PC-3 (cell line): ENCODE results near the gene FGG. TPM values are rescaled to one million over a fixed set of nuclear protein-coding genes. Genes with fewer than 3 reads are reported as not detected.

ENCODE experiments used
- ATAC-seq: fragments of 200-7000 bp; cut with Tn5 transposase; 2 replicates; pipeline ENCODE4 v1.9.1; 2020; ENCODE audit warnings: mild to moderate bottlenecking, moderate library complexity
- BruUV-seq: library from RNA; stranded (reverse); fragments of 400-500 nt; replicated peaks from 2 replicates; lab custom pipeline; 2021; lab: Mats Ljungman, UMichigan
- CTCF ChIA-PET: fragments of 300-600 bp; sonication (Branson Sonifier 250); formaldehyde crosslinking; loops from one replicate; lab custom pipeline; 2022; ENCODE audit warnings: antibody characterized with exemption; lab: Charles Lee
- POLR2A ChIA-PET: fragments of 300-600 bp; sonication (Branson Sonifier 250); formaldehyde crosslinking; loops from one replicate; lab custom pipeline; 2022; ENCODE audit warnings: antibody characterized with exemption; ENCODE audit not compliant: unreplicated experiment; lab: Charles Lee
- DNase-seq: peaks from one replicate; pipeline ENCODE4 v3.0.0-alpha.2; 2015
- H2AFZ ChIP-seq: fragments of 300-600 bp; sonication (generic); 2 replicates; pipeline ENCODE4 v1.6.0; 2016; ENCODE audit warnings: antibody characterized with exemption, low read length
- H3F3A ChIP-seq: fragments of 300-600 bp; sonication (generic); one replicate; pipeline ENCODE4 v1.6.0; 2017; ENCODE audit warnings: antibody characterized with exemption, low read length, control low read depth, mild to moderate bottlenecking; ENCODE audit not compliant: unreplicated experiment
- H3K27ac ChIP-seq: fragments of 300-600 bp; sonication (generic); 2 replicates; pipeline ENCODE4 v1.5.1; 2016; ENCODE audit warnings: mild to moderate bottlenecking, low read length
- H3K27me3 ChIP-seq: fragments of 300-600 bp; sonication (generic); 2 replicates; pipeline ENCODE4 v1.6.1; 2016; ENCODE audit warnings: low read length, mixed read lengths
- H3K36me3 ChIP-seq: fragments of 300-600 bp; sonication (generic); 2 replicates; pipeline ENCODE4 v1.6.1; 2016; ENCODE audit warnings: low read depth, mixed run types, low read length, mixed read lengths
- H3K4me1 ChIP-seq: fragments of 300-600 bp; sonication (generic); 2 replicates; pipeline ENCODE4 v1.5.1; 2016; ENCODE audit warnings: low read length; ENCODE audit not compliant: insufficient read depth
- H3K4me2 ChIP-seq: fragments of 300-600 bp; sonication (generic); 2 replicates; pipeline ENCODE4 v1.6.0; 2016; ENCODE audit warnings: low read length
- H3K4me3 ChIP-seq: fragments of 300-600 bp; sonication (generic); 2 replicates; pipeline ENCODE4 v1.5.1; 2016; ENCODE audit warnings: mild to moderate bottlenecking, low read length, mixed read lengths
- H3K79me2 ChIP-seq: fragments of 300-600 bp; sonication (generic); 2 replicates; pipeline ENCODE4 v1.6.1; 2017; ENCODE audit warnings: low read length, mixed read lengths
- H3K9ac ChIP-seq: fragments of 300-600 bp; sonication (generic); 2 replicates; pipeline ENCODE4 v1.6.0; 2016; ENCODE audit warnings: mild to moderate bottlenecking, low read length
- H3K9me2 ChIP-seq: fragments of 300-600 bp; sonication (generic); replicated peaks from 2 replicates; pipeline ENCODE4 v1.6.1; 2016; ENCODE audit warnings: mixed run types, low read length, mixed read lengths
- H3K9me3 ChIP-seq: fragments of 300-600 bp; sonication (generic); 2 replicates; pipeline ENCODE4 v1.6.1; 2016; ENCODE audit warnings: low read length, mixed read lengths
- H4K20me1 ChIP-seq: fragments of 300-600 bp; sonication (generic); 2 replicates; pipeline ENCODE4 v1.6.1; 2016; ENCODE audit warnings: low read length, mixed read lengths
- EZH2 ChIP-seq: fragments of 300-600 bp; sonication (generic); IDR thresholded peaks from one replicate; pipeline ENCODE4 v1.6.1; 2017; ENCODE audit warnings: antibody characterized with exemption, mild to moderate bottlenecking, low read length; ENCODE audit not compliant: unreplicated experiment
- EZH2phosphoT487 ChIP-seq: fragments of 300-600 bp; sonication (generic); IDR thresholded peaks from 2 replicates; pipeline ENCODE4 v1.6.1; 2018; ENCODE audit warnings: mild to moderate bottlenecking, antibody characterized with exemption, low read length, borderline replicate concordance
- intact Hi-C: fragments of 100-400 bp; cut with micrococcal nuclease; formaldehyde crosslinking; loops from 2 replicates; pipeline ENCODE4 v1.9.0; 2023
- total RNA-seq: library from RNA; depleted of rRNA; stranded (reverse); fragments of >200 nt; gene quantifications from 2 replicates; pipeline ENCODE4 v1.2.3, GENCODE V29; 2014
- TF ChIP-seq, protein P1 (sequence below): fragments of 300-600 bp; sonication (generic); conservative IDR thresholded peaks from 2 replicates; pipeline ENCODE4 v1.5.1; 2017; ENCODE audit warnings: antibody characterized with exemption, low read depth, mild to moderate bottlenecking, low read length

Gene FGG
- total RNA-seq, 1 experiment from 2014 or later: not detected

DNA sequence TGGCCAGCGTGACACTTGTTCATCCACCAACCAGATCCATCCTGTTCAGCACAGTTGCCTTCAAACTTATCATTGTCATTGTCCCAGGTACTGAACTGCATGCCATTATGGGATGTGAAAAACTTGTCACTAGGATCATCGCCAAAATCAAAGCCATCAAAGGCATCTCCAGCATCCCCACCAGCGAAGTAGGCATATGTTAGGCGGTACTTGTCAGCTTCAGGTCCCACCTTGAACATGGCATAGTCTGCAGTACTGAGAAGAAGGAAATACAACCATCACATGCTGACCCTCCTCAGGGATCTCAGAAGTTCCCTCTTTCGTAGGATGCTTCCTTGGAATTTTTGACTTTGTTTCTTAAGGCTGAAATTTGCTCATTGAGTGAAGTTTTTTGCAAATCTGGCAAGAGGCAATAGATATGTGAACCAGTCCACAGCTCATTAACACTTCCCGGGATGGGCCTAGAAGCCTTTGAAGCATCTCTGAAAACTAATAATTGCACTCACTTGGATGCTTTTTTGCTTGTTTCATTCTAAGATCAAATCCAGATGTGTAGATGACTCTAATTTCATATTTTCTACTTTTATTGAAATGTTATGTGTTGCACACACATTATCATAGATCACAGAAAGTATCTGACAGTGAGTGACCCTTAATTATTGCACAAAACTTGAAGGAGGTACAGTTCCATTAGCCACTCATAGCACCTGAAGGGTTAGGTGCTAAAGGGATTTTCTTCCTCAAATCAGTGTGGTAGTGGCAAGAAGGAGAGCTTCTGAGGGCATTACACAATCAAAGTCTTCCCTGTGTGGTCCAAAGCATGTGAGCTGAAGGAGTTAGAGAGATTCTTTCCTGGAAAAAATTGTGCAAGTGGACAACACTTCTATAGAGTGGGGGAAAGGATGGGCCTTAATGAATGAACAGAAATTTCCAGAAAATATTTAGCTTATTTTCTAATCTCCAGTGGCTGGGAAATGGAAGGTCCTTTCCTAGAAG, 5.4 kb downstream of the FGG start:
- Histone ChIP-seq H3K9me2 (no peaks in the 10 kb centered on the region), H3K27me3 (no peaks in the 10 kb centered on the region), H3K9me3 (no peaks in the 10 kb centered on the region), H3F3A (no peaks in the 10 kb centered on the region), H3K4me2 (no peak overlapping the region), H3K36me3 (no peaks in the 10 kb centered on the region), H3K79me2 (no peaks in the 10 kb centered on the region), H3K9ac (no peak overlapping the region), H3K4me3 (no peak overlapping the region), H3K27ac (no peak overlapping the region), H2AFZ (no peak overlapping the region), H4K20me1 (no peaks in the 10 kb centered on the region), H3K4me1 (peaks cover 30% of the 10 kb centered on the region)
- ChIA-PET POLR2A (no interaction called here), CTCF (no interaction called here)
- intact Hi-C loops: no loop called here
- no peak for ATAC-seq
- DNase-seq: no peak
- BruUV-seq: no TSS peak
- TF ChIP-seq, protein P1, sequence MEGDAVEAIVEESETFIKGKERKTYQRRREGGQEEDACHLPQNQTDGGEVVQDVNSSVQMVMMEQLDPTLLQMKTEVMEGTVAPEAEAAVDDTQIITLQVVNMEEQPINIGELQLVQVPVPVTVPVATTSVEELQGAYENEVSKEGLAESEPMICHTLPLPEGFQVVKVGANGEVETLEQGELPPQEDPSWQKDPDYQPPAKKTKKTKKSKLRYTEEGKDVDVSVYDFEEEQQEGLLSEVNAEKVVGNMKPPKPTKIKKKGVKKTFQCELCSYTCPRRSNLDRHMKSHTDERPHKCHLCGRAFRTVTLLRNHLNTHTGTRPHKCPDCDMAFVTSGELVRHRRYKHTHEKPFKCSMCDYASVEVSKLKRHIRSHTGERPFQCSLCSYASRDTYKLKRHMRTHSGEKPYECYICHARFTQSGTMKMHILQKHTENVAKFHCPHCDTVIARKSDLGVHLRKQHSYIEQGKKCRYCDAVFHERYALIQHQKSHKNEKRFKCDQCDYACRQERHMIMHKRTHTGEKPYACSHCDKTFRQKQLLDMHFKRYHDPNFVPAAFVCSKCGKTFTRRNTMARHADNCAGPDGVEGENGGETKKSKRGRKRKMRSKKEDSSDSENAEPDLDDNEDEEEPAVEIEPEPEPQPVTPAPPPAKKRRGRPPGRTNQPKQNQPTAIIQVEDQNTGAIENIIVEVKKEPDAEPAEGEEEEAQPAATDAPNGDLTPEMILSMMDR: no peak
- TF ChIP-seq EZH2phosphoT487: no peak
- no peak for TF ChIP-seq EZH2

DNA sequence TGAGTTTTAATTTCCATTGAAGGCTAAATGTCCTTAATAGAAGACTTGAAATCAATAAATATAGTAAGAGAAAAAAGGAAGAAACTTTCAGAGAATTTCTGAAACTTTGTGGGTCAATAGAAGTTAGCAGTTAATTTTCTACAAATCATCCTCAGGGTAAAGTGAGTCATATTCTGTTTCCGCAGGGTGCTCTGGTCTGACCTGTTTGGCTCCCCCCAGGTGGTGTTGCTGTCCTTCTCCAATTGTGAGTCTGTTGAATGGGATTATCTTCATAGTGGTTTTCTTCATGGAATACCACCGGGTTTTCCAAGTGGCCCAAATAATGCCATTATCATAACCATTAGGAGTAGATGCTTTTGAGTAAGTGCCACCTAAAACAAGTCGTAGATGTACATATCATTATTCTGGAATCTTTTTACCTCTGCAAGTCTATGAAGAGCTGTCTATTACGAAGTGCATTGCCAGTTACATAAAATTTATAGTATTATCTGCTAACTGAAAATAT, 7.7 kb downstream of the FGG start:
- no peaks in the 10 kb centered on the region for H3K36me3 ChIP-seq
- CTCF ChIA-PET: no interaction called here
- intact Hi-C loops: no loop called here

More for the DNA sequence above, 7.7 kb downstream of the FGG start:
- DNase-seq (peak; percentile 58), ATAC-seq (no peak)
- Histone ChIP-seq H3K4me2 (peak overlapping the region; percentile 39; the same call in 1 of the 2 replicates), H3K79me2 (no peaks in the 10 kb centered on the region), H2AFZ (no peak overlapping the region), H3K4me3 (no peak overlapping the region), H3K9ac (no peak overlapping the region), H3K9me2 (no peaks in the 10 kb centered on the region), H3K9me3 (no peaks in the 10 kb centered on the region), H3K27me3 (no peaks in the 10 kb centered on the region), H3K27ac (no peak overlapping the region), H3F3A (no peaks in the 10 kb centered on the region), H4K20me1 (no peaks in the 10 kb centered on the region), H3K4me1 (peaks cover 30% of the 10 kb centered on the region)
- POLR2A ChIA-PET: no interaction called here
- TF ChIP-seq, protein P1: no peak
- TF ChIP-seq EZH2phosphoT487: no peak
- no peak for TF ChIP-seq EZH2
- BruUV-seq: no TSS peak
